Panc1 (cell line): ENCODE data around the gene PLEKHG2. TPM values are rescaled to one million over a fixed set of nuclear protein-coding genes. Genes with fewer than 3 reads are reported as not detected.

ENCODE experiments used
- ATAC-seq: fragments of 200-7000 bp; cut with Tn5 transposase; 2 replicates; pipeline ENCODE4 v1.9.1; 2020; ENCODE audit warnings: mild to moderate bottlenecking, moderate library complexity
- BruUV-seq: library from RNA; stranded (reverse); fragments of 400-500 nt; replicated peaks from 2 replicates; lab custom pipeline; 2021; lab: Mats Ljungman, UMichigan
- CTCF ChIA-PET: fragments of 300-600 bp; sonication (Branson Sonifier 250); formaldehyde crosslinking; loops from one replicate; lab custom pipeline; 2022; ENCODE audit warnings: antibody characterized with exemption; lab: Charles Lee
- POLR2A ChIA-PET: fragments of 300-600 bp; sonication (Branson Sonifier 250); formaldehyde crosslinking; loops from one replicate; lab custom pipeline; 2022; ENCODE audit warnings: antibody characterized with exemption; lab: Charles Lee
- DNase-seq: peaks from one replicate; pipeline ENCODE4 v3.0.0-alpha.2; 2010; ENCODE audit warnings: low read depth, low spot score
- H3K27ac ChIP-seq: 2 replicates; pipeline ENCODE4 v1.5.1; 2011; ENCODE audit warnings: mild to moderate bottlenecking, low read length, inconsistent platforms
- H3K27me3 ChIP-seq: fragments of 200-500 bp; sonication (Bioruptor generic); 2 replicates; pipeline ENCODE4 v1.6.0; 2014; ENCODE audit warnings: low read length, inconsistent platforms; ENCODE audit not compliant: control insufficient read depth, insufficient read depth
- H3K36me3 ChIP-seq: fragments of 200-500 bp; sonication (Bioruptor generic); 2 replicates; pipeline ENCODE4 v1.5.1; 2014; ENCODE audit warnings: inconsistent platforms, mild to moderate bottlenecking, low read length, moderate library complexity; ENCODE audit not compliant: control insufficient read depth, insufficient read depth
- H3K4me1 ChIP-seq: 2 replicates; pipeline ENCODE4 v1.5.1; 2011; ENCODE audit warnings: inconsistent platforms, mild to moderate bottlenecking, low read length, moderate library complexity; ENCODE audit not compliant: control insufficient read depth, insufficient read depth
- H3K4me3 ChIP-seq, 2 experiments: 2 replicates each; pipeline ENCODE4 v1.5.1; 2011 to 2012; ENCODE audit warnings: low read depth in 2 of 2, low read length in 2 of 2, mild to moderate bottlenecking in 2 of 2, inconsistent platforms in 1 of 2, moderate library complexity in 1 of 2
- H3K9me3 ChIP-seq: fragments of 200-500 bp; sonication (Bioruptor generic); 2 replicates; pipeline ENCODE4 v1.5.1; 2014; ENCODE audit warnings: low read depth, mild to moderate bottlenecking, inconsistent platforms, low read length, moderate library complexity; ENCODE audit not compliant: control insufficient read depth, insufficient read depth
- CTCF ChIP-seq: fragments of 450-650 bp; IDR thresholded peaks from 2 replicates; pipeline ENCODE4 v1.5.1; 2017; ENCODE audit warnings: mild to moderate bottlenecking
- POLR2AphosphoS5 ChIP-seq: IDR thresholded peaks from 2 replicates; pipeline ENCODE4 v1.6.1; 2012; ENCODE audit warnings: mild to moderate bottlenecking, low read depth, low read length, moderate library complexity
- REST ChIP-seq, 2 experiments: IDR thresholded peaks; 2 replicates each; pipeline ENCODE4 v1.6.1; 2011 to 2012; ENCODE audit warnings: low read depth in 2 of 2, control low read depth in 1 of 2, low read length in 1 of 2, mild to moderate bottlenecking in 1 of 2, moderate library complexity in 1 of 2; ENCODE audit not compliant: insufficient read depth in 1 of 2
- SIN3A ChIP-seq: IDR thresholded peaks from 2 replicates; pipeline ENCODE4 v1.6.1; 2012; ENCODE audit warnings: low read depth, mild to moderate bottlenecking, low read length, moderate library complexity, borderline replicate concordance; ENCODE audit not compliant: insufficient read depth
- TCF7L2 ChIP-seq: IDR thresholded peaks from 2 replicates; pipeline ENCODE4 v1.6.1; 2011; ENCODE audit warnings: mild to moderate bottlenecking, low read depth, low read length, inconsistent platforms
- in situ Hi-C: cut with HindIII; loops from 2 replicates; pipeline ENCODE4 v1.10.0; 2016; ENCODE audit warnings: low sequenced_read_pairs, low pct_unique_long_range_greater_than_20kb
- intact Hi-C: fragments of 100-400 bp; cut with micrococcal nuclease; formaldehyde crosslinking; loops from one replicate; pipeline ENCODE4 v1.10.0; 2022; ENCODE audit not compliant: unreplicated experiment
- total RNA-seq: library from RNA; stranded (reverse); gene quantifications from one replicate; pipeline ENCODE4 v1.2.1, GENCODE V29; 2021; ENCODE audit not compliant: unreplicated experiment

PLEKHG2 gene
- total RNA-seq, 1 experiment from 2014 or later: 1,988 TPM

GRCh38 chr19:39446365-39447084 lies 34.1 kb downstream of the PLEKHG2 start:
- no peak for ATAC-seq
- intact Hi-C loops: no loop called here
- no TSS peak for BruUV-seq
- Histone ChIP-seq H3K9me3 (no peaks in the 10 kb centered on the region), H3K27me3 (no peaks in the 10 kb centered on the region), H3K27ac (peak overlapping the region; percentile 85), H3K4me1 (peaks cover 31% of the 10 kb centered on the region), H3K4me3 (peak overlapping the region; percentile 34 to 56), H3K36me3 (peaks cover 18% of the 10 kb centered on the region)
- ChIA-PET POLR2A (interaction anchor here (0.5 to 9.0 kb wide), 14 partner anchors 13 to 523 kb away, joined by 3 to 254 read pairs (median 4); partner anchors contain the start of genes MED29, RPS16 and TIMM50), CTCF (interaction anchor here (0.6 to 4.6 kb wide), 9 partner anchors 11 to 118 kb away, joined by 3 to 36 read pairs (median 4); partner anchors contain the start of genes EID2B, RPS16 and TIMM50)
- TF ChIP-seq CTCF: no peak
- TF ChIP-seq SIN3A: no peak
- TF ChIP-seq REST (IDR thresholded peaks at IDR 0.05; ENCODE audit: insufficient read depth in 1 of 2, low read depth in 2 of 2, low read length in 1 of 2): no peak
- no peak for TF ChIP-seq POLR2AphosphoS5
- no peak for TF ChIP-seq TCF7L2
- in situ Hi-C loops: no loop called here
- DNase-seq: no peak

- Histone ChIP-seq H3K9me3 (no peaks in the 10 kb centered on the region), H3K27me3 (no peaks in the 10 kb centered on the region), H3K4me3 (peak overlapping the region in 1 of 2 experiments; percentile 1; a peak in 2 of 4 replicates), H3K36me3 (peaks cover 31% of the 10 kb centered on the region), H3K4me1 (peaks cover 31% of the 10 kb centered on the region), H3K27ac (peak overlapping the region; percentile 4)
- ChIA-PET CTCF (interaction anchor here (0.7 to 4.6 kb wide), 10 partner anchors 9 to 222 kb away, joined by 3 to 36 read pairs (median 6); partner anchors contain the start of genes EID2, EID2B and RPS16), POLR2A (interaction anchor here (0.5 to 9.0 kb wide), 10 partner anchors 15 to 857 kb away, joined by 3 to 254 read pairs (median 3); partner anchors contain the start of gene RPS16)
- ATAC-seq (no peak), DNase-seq (peak; percentile 95)
- TF ChIP-seq CTCF: no peak
- no peak for TF ChIP-seq REST (IDR thresholded peaks at IDR 0.05; ENCODE audit: insufficient read depth in 1 of 2, low read depth in 2 of 2, low read length in 1 of 2)
- no peak for TF ChIP-seq SIN3A
- TF ChIP-seq POLR2AphosphoS5: no peak
- TF ChIP-seq TCF7L2: no peak
- intact Hi-C loops: no loop called here
- in situ Hi-C loops: no loop called here
- no TSS peak for BruUV-seq
These were observed 35.8 kb downstream of the PLEKHG2 start for GRCh38 chr19:39448271-39448670.
